ENCODE measurements around the gene ANXA7. TPM values are rescaled to one million over a fixed set of nuclear protein-coding genes. Genes with fewer than 3 reads are reported as not detected.

The ANXA7 gene
- total and polyA plus RNA-seq, 9 donors: 56.3 to 131 (median 115) TPM

DNA sequence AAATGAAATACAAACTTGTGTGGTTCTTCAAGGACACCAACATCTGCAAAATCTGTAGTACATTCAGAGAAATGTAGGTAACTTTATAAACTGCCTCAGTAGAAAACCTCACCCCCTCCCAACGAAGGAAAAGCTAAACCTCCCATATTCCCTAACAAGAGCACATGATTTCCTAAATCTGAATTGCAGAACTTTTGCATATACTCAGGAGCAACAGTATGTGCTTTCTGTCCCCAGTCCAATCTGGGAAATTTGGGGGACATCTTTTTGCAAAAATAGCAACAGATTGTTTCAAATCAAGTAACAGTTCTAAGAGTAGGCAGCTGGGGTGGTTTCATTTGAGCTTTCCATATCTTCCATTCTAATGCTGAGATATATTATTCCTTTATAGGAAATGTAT, 35.3 kb upstream of the ANXA7 start:
- TF ChIP-seq, protein P1, sequence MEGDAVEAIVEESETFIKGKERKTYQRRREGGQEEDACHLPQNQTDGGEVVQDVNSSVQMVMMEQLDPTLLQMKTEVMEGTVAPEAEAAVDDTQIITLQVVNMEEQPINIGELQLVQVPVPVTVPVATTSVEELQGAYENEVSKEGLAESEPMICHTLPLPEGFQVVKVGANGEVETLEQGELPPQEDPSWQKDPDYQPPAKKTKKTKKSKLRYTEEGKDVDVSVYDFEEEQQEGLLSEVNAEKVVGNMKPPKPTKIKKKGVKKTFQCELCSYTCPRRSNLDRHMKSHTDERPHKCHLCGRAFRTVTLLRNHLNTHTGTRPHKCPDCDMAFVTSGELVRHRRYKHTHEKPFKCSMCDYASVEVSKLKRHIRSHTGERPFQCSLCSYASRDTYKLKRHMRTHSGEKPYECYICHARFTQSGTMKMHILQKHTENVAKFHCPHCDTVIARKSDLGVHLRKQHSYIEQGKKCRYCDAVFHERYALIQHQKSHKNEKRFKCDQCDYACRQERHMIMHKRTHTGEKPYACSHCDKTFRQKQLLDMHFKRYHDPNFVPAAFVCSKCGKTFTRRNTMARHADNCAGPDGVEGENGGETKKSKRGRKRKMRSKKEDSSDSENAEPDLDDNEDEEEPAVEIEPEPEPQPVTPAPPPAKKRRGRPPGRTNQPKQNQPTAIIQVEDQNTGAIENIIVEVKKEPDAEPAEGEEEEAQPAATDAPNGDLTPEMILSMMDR (IDR thresholded peaks at IDR 0.05): no peak
- TF ChIP-seq EP300 (IDR thresholded peaks at IDR 0.05) (no peak), POLR2A (IDR thresholded peaks at IDR 0.05) (no peak)
- H3K27me3 ChIP-seq: no peaks in the 10 kb centered on the region
- no peaks in the 10 kb centered on the region for H3K9me3 ChIP-seq
- no peak overlapping the region for H3K4me3 ChIP-seq
- DNase-seq: no peak
- no peaks in the 10 kb centered on the region for H3K4me1 ChIP-seq (ENCODE audit: insufficient read depth)
- H3K36me3 ChIP-seq: no peaks in the 10 kb centered on the region
- H3K27ac ChIP-seq: no peak overlapping the region
- WGBS, 3 donors: 81 to 87% (median 85%) methylated on average over 1 of the region's 1 CpG
- intact Hi-C loops (cut with DNase I): no loop called here

DNA sequence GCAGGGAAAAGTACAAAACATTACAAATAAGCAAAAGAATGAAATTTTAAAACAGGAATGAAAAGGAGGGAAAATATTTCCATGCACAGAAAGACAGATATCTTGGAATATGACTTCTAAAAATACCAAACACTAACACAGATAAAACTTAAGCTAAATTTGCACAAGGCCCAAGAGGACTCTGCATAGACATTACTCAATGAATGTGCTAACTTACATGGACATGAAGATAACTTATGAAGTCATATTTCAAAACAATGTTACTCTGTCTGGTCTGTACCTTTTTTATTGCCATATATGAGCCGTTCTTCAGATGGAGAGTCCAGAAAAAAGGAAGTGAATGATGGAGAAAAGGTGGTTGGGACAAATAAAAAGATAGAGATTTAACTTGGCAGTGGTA, 34.5 kb upstream of the ANXA7 start:
- TF ChIP-seq POLR2A (IDR thresholded peaks at IDR 0.05) (no peak), EP300 (IDR thresholded peaks at IDR 0.05) (no peak)
- TF ChIP-seq, protein P1 (IDR thresholded peaks at IDR 0.05): no peak
- intact Hi-C loops (cut with DNase I): no loop called here
- no peaks in the 10 kb centered on the region for H3K36me3 ChIP-seq
- 24 to 34% (median 24%) methylated on average over 1 of the region's 1 CpG for WGBS, 3 donors
- DNase-seq: no peak
- no peaks in the 10 kb centered on the region for H3K27me3 ChIP-seq
- no peaks in the 10 kb centered on the region for H3K4me1 ChIP-seq (ENCODE audit: insufficient read depth)
- H3K27ac ChIP-seq: no peak overlapping the region
- no peak overlapping the region for H3K4me3 ChIP-seq
- H3K9me3 ChIP-seq: no peaks in the 10 kb centered on the region

DNA sequence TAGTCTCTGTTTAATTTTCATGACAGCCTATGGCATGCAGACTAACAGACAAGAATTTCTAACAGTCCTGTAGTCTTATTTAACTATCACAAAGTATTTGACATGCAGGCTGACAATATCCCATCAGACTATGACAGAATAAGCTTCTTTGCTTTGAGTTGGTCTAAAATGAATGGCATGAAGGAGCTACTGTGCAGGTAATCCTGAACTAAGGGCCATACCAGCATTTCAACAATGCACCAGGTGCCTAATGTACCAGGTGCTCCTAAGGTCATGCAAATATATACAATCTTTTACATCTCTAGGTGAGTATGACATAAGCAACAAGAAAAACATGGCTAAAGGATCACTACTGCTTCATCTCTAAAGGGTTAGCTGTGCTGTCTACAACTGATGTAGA, 33.1 kb upstream of the ANXA7 start:
- no peak overlapping the region for H3K27ac ChIP-seq
- no peaks in the 10 kb centered on the region for H3K9me3 ChIP-seq
- intact Hi-C loops (cut with DNase I): no loop called here

DNA sequence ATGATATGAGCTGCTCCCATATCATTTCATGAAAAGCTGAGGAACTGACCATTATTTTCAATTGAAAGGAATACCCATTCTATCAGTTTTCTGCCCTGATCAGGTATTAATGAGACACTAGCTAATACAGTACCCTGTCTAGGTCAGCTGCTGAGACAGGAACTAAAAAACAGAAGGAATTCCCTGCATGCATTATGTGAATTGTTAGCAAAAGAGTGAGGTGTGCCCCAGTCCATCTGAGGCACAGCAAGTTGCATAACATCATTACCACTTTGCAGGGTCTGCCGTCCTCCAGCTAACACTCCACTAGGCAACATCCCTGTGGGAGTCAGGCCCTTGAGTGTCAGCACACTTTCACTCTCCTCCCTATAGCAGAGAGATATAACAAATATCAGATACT, 30.6 kb upstream of the ANXA7 start:
- 90 to 100% (median 97%) methylated on average over 1 of the region's 1 CpG for whole genome bisulfite sequencing, 3 donors
- no peak overlapping the region for H3K27ac ChIP-seq
- intact Hi-C loops (cut with DNase I): no loop called here
- no peaks in the 10 kb centered on the region for H3K9me3 ChIP-seq
- no peak for DNase-seq
- H3K4me1 ChIP-seq (ENCODE audit: insufficient read depth): no peaks in the 10 kb centered on the region
- H3K4me3 ChIP-seq: no peak overlapping the region
- TF ChIP-seq, protein P1 (IDR thresholded peaks at IDR 0.05): no peak
- TF ChIP-seq POLR2A (IDR thresholded peaks at IDR 0.05) (no peak), EP300 (IDR thresholded peaks at IDR 0.05) (no peak)
- H3K27me3 ChIP-seq: no peaks in the 10 kb centered on the region
- no peaks in the 10 kb centered on the region for H3K36me3 ChIP-seq

More for the DNA sequence above, 33.1 kb upstream of the ANXA7 start:
- no peaks in the 10 kb centered on the region for H3K36me3 ChIP-seq
- H3K27me3 ChIP-seq: no peaks in the 10 kb centered on the region
- no peaks in the 10 kb centered on the region for H3K4me1 ChIP-seq (ENCODE audit: insufficient read depth)
- no peak for TF ChIP-seq POLR2A (IDR thresholded peaks at IDR 0.05)
- TF ChIP-seq, protein P1 (IDR thresholded peaks at IDR 0.05): no peak
- TF ChIP-seq EP300 (IDR thresholded peaks at IDR 0.05): no peak
- DNase-seq: no peak
- no peak overlapping the region for H3K4me3 ChIP-seq

Measured in ovary (tissue), 9 donors.